Measurements from ENCODE around the gene HACE1.

DNA sequence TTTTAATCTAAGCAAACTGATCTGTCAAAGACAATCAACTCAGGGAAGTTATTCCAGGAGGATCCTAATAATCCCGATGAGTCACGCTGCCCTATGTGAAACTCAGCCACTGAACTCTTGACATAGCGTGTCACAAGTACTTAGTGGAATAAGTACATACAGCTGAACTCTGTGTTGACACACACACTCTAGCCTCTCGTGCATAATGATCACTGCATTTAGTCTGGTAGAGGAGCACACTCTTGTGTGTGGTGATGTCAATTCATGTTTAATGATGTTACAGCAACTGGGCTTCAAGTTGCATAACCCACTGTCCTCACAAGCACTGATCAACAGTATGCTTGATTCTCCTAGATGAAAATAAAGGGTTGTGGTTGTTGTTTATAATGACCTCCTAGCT, 148.3 kb downstream of the HACE1 start:
- TF ChIP-seq CTCF (IDR thresholded peaks at IDR 0.05) = no peak
- TF ChIP-seq POLR2A (IDR thresholded peaks at IDR 0.05) = no peak
